SK-N-SH (cell line): ENCODE measurements around the gene TOX4. TPM values are rescaled to one million over a fixed set of nuclear protein-coding genes. Genes with fewer than 3 reads are reported as not detected.

Experiments used
- CTCF ChIA-PET: fragments of 300-600, 350-600 bp; formaldehyde crosslinking; extraction: SDS; loops from one replicate; lab custom pipeline; 2021; lab: Yijun Ruan, JAX
- POLR2A ChIA-PET: fragments of 350-600 bp; sonication (Branson Sonifier 250); formaldehyde crosslinking; extraction: SDS; loops from one replicate; lab custom pipeline; 2020; ENCODE audit warnings: antibody characterized with exemption, inconsistent platforms; lab: Yijun Ruan, JAX
- DNase-seq: peaks from one replicate; pipeline ENCODE4 v3.0.0; 2012
- H2AFZ ChIP-seq: fragments of 200-600 bp; sonication (generic); 2 replicates; pipeline ENCODE4 v1.8.1; 2016; ENCODE audit warnings: antibody characterized with exemption, mild to moderate bottlenecking, low read depth
- H3F3A ChIP-seq: fragments of 200-600 bp; sonication (generic); replicated peaks from 2 replicates; pipeline ENCODE3; 2016; ENCODE audit warnings: antibody characterized with exemption, mild to moderate bottlenecking; ENCODE audit not compliant: insufficient read depth
- H3K27ac ChIP-seq, 2 experiments: fragments of 200-500 bp in 1 of 2; fragments of 200-600 bp in 1 of 2; sonication (Bioruptor generic) in 1 of 2; sonication (generic), shearing (Covaris generic) in 1 of 2; 2 replicates each; pipeline versions ENCODE4 v1.5.1 to v1.6.1; 2014 to 2016; ENCODE audit warnings: low read depth in 2 of 2, inconsistent platforms in 1 of 2, low read length in 1 of 2, mild to moderate bottlenecking in 1 of 2, mixed read lengths in 1 of 2
- H3K27me3 ChIP-seq: fragments of 200-600 bp; sonication (generic), shearing (Covaris generic); 2 replicates; pipeline ENCODE4 v1.6.1; 2016; ENCODE audit warnings: mixed run types; ENCODE audit not compliant: insufficient read depth
- H3K36me3 ChIP-seq, 2 experiments: fragments of 200-500 bp in 1 of 2; fragments of 200-600 bp in 1 of 2; sonication (Bioruptor generic) in 1 of 2; sonication (generic) in 1 of 2; replicated peaks in 1 of 2; 2 replicates each; pipeline versions ENCODE3 to v1.5.1; 2014 to 2016; ENCODE audit warnings: low read length in 1 of 2, mild to moderate bottlenecking in 1 of 2; ENCODE audit not compliant: insufficient read depth in 2 of 2, control insufficient read depth in 1 of 2
- H3K4me1 ChIP-seq, 2 experiments: fragments of 200-500 bp in 1 of 2; fragments of 200-600 bp in 1 of 2; sonication (Bioruptor generic) in 1 of 2; sonication (generic), shearing (Covaris generic) in 1 of 2; 2 replicates each; pipeline versions ENCODE4 v1.5.1 to v1.6.1; 2014 to 2016; ENCODE audit warnings: low read depth in 1 of 2, low read length in 1 of 2, mixed run types in 1 of 2; ENCODE audit not compliant: insufficient read depth in 2 of 2, control insufficient read depth in 1 of 2
- H3K4me2 ChIP-seq: fragments of 200-600 bp; sonication (generic), shearing (Covaris generic); 2 replicates; pipeline ENCODE4 v1.6.1; 2017; ENCODE audit warnings: mixed run types
- H3K4me3 ChIP-seq, 2 experiments: fragments of 200-500 bp in 1 of 2; fragments of 200-600 bp in 1 of 2; sonication (Bioruptor generic) in 1 of 2; sonication (generic), shearing (Covaris generic) in 1 of 2; 2 replicates each; pipeline versions ENCODE4 v1.5.1 to v1.8.1; 2014 to 2016; ENCODE audit warnings: low read depth in 2 of 2, inconsistent platforms in 1 of 2, low read length in 1 of 2, mild to moderate bottlenecking in 1 of 2, mixed read lengths in 1 of 2, moderate library complexity in 1 of 2
- H3K79me2 ChIP-seq: fragments of 200-600 bp; sonication (generic); 2 replicates; pipeline ENCODE4 v1.8.1; 2017; ENCODE audit warnings: mild to moderate bottlenecking; ENCODE audit not compliant: insufficient read depth
- H3K9ac ChIP-seq: fragments of 200-600 bp; sonication (generic); 2 replicates; pipeline ENCODE4 v1.6.1; 2017; ENCODE audit warnings: mixed run types
- H3K9me2 ChIP-seq: fragments of 200-600 bp; sonication (generic); 2 replicates; pipeline ENCODE4 v1.6.1; 2017; ENCODE audit warnings: mixed run types
- H3K9me3 ChIP-seq: fragments of 200-600 bp; sonication (generic); 2 replicates; pipeline ENCODE4 v1.6.1; 2017; ENCODE audit warnings: mixed run types, mild to moderate bottlenecking, moderate library complexity
- H4K20me1 ChIP-seq: fragments of 200-600 bp; sonication (generic); 2 replicates; pipeline ENCODE4 v1.6.1; 2017; ENCODE audit warnings: mild to moderate bottlenecking, mixed run types; ENCODE audit not compliant: insufficient read depth
- CHD2 ChIP-seq: fragments of 150-350 bp; IDR thresholded peaks from 2 replicates; pipeline ENCODE4 v1.6.1; 2018; ENCODE audit warnings: low read length; ENCODE audit not compliant: partially characterized antibody
- CTCF ChIP-seq: fragments of 200-600 bp; sonication (generic); IDR thresholded peaks from 2 replicates; pipeline ENCODE4 v1.6.1; 2017; ENCODE audit warnings: antibody characterized with exemption, mild to moderate bottlenecking, moderate library complexity
- FOSL2 ChIP-seq: IDR thresholded peaks from 2 replicates; pipeline ENCODE4 v1.4.0; 2012; ENCODE audit warnings: low read depth, mild to moderate bottlenecking, moderate library complexity, borderline replicate concordance
- FOXJ3 ChIP-seq: sonication (generic); formaldehyde crosslinking; IDR thresholded peaks from 2 replicates; pipeline ENCODE4 v1.5.1; 2020; ENCODE audit warnings: mild to moderate bottlenecking, missing genetic modification reagents
- FOXM1 ChIP-seq: IDR thresholded peaks from 2 replicates; pipeline ENCODE4 v1.4.0; 2012; ENCODE audit warnings: low read depth, mild to moderate bottlenecking
- IRF3 ChIP-seq: fragments of 150-350 bp; IDR thresholded peaks from 2 replicates; pipeline ENCODE4 v1.6.1; 2016; ENCODE audit warnings: mild to moderate bottlenecking, low read depth, low read length
- MXI1 ChIP-seq: IDR thresholded peaks from 2 replicates; pipeline ENCODE4 v1.6.1; 2012; ENCODE audit warnings: mild to moderate bottlenecking, low read depth, low read length, improper control_type of control experiment
- NFIC ChIP-seq: IDR thresholded peaks from 2 replicates; pipeline ENCODE4 v1.4.0; 2012; ENCODE audit warnings: borderline replicate concordance
- NRF1 ChIP-seq: IDR thresholded peaks from 2 replicates; pipeline ENCODE4 v1.6.1; 2012; ENCODE audit warnings: low read depth, mild to moderate bottlenecking, low read length
- REST ChIP-seq: IDR thresholded peaks from 2 replicates; pipeline ENCODE4 v1.6.1; 2012; ENCODE audit warnings: mild to moderate bottlenecking, low read depth, low read length, moderate library complexity
- TEAD4 ChIP-seq: IDR thresholded peaks from 2 replicates; pipeline ENCODE4 v1.4.0; 2012; ENCODE audit warnings: mild to moderate bottlenecking, borderline replicate concordance; ENCODE audit not compliant: insufficient read depth
- USF2 ChIP-seq: fragments of 150-350 bp; IDR thresholded peaks from 2 replicates; pipeline ENCODE4 v1.6.1; 2017; ENCODE audit warnings: antibody characterized with exemption, low read length, low read depth, borderline replicate concordance
- whole genome bisulfite sequencing: methylation state at CpG from one replicate; pipeline ENCODE4 v1.1.6; 2017; ENCODE audit warnings: low lambda C conversion rate; 5-methylcytosine and 5-hydroxymethylcytosine counted together
- polyA plus RNA-seq, 3 experiments: library from polyadenylated mRNA; depleted of rRNA; stranded (reverse); fragments of >200 nt; gene quantifications; 2 replicates each; pipeline ENCODE4 v1.2.3, GENCODE V29; 2012

The TOX4 gene
- polyA plus RNA-seq, 1 of the 3 experiments (the other 2 are of a cell fraction), result 52.3 TPM

- H3K4me3 ChIP-seq, result no peak overlapping the region
- H4K20me1 ChIP-seq, result no peaks in the 10 kb centered on the region
- H3K9me3 ChIP-seq, result no peaks in the 10 kb centered on the region
- H3F3A ChIP-seq, result no peaks in the 10 kb centered on the region
- no peaks in the 10 kb centered on the region; the same call in 1 of the 2 replicates for H3K79me2 ChIP-seq
- no peak overlapping the region for H3K4me2 ChIP-seq
- no peaks in the 10 kb centered on the region for H3K27me3 ChIP-seq
- H3K4me1 ChIP-seq, result peaks cover 0 to 10% of the 10 kb centered on the region in 2 experiments; a peak in 1 of 4 replicates
- H3K36me3 ChIP-seq, result peaks cover 0 to 5% of the 10 kb centered on the region in 2 experiments
- POLR2A ChIA-PET, result no interaction called here
- TF ChIP-seq FOXJ3 (CRISPR knock-in tag) (no peak), TEAD4 (no peak), FOSL2 (no peak), IRF3 (no peak), NRF1 (no peak), CTCF (no peak), CHD2 (no peak), MXI1 (no peak), FOXM1 (no peak), REST (no peak), USF2 (no peak), NFIC (no peak)
- no peak for DNase-seq
- no peaks in the 10 kb centered on the region for H3K9me2 ChIP-seq
- CTCF ChIA-PET, result interaction anchor here (2.9 kb wide), 1 partner anchor 23 kb away, joined by 15 read pairs; no protein-coding TSS in a partner anchor
- no peak overlapping the region for H3K9ac ChIP-seq
- no peak overlapping the region for H3K27ac ChIP-seq
- no peak overlapping the region for H2AFZ ChIP-seq
- WGBS, result 85% methylated on average over 2 of the region's 2 CpGs
These were observed 44.5 kb downstream of the TOX4 start for GRCh38 chr14:21521501-21521900.
